GM18907 (cell line): ENCODE results near the gene GRAP2.
"Not testable (repeated sequence)": the region's sequence is repeated elsewhere in the genome, so short reads cannot be mapped to it uniquely, and the experiment has no call there.

Source experiments
- ATAC-seq: cut with Tn5 transposase; IDR thresholded peaks from one replicate; pipeline ENCODE4 v1.9.1; 2021; ENCODE audit warnings: mild to moderate bottlenecking, moderate library complexity; ENCODE audit not compliant: unreplicated experiment

The GRAP2 gene

GRCh38 chr22:39900306-39901227 is at the start of gene GRAP2:
Gene GRAP2 (plus strand): TSS chr22:39901084. CDS start chr22:39947107, 46,023 bp downstream.
- peak; percentile 62 for ATAC-seq

DNA sequence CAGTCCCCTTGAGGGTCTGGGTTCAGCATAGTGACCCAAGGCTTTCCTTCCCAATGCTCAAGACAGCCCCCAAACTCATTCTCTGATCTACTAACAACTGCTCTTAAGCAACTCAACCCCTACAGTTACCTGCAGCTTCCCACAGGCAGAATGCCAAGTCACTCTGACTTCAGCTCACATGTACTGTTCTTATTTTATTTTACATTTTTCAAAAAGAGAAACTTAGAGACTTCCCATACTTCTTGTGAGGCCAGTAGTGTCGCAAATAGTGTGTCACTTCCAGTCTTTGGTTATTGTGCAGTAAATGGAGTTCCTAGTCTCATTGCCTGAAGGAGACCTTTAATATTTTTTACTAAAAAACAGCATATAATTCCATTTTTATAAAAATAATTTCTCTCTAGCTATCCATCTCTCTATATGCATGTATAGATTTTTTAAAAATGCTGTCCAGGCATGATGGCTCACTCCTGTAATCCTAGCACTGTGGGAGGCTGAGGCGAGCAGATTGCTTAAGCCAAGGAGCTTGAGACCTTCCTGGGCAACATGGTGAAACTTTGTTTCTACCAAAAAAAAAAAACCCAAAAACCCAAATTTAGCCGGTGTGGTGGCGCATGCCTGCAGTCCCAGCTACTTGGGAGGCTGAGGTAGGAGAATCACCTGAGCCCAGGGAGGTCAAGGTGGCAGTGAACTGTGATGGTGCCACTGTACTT is 49.1 kb upstream of the GRAP2 start:
- no peak for ATAC-seq

DNA sequence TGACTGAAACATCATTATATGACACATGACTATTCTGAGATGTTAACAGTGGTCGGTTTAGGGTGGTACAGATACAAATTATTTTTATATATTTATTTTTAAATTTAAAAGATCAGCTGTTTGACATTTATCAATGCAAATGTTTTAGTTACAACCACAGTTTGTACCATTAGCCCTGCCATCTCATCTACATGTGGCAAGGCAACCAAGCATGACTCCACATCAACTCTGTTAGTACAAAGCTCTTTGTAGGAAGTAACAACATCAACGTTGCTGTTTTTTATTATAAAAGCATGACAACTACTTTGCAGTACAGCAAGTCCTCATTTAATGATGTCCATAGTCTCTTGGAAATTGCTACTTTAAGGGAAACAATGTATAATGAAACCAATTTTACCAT is 48.1 kb upstream of the GRAP2 start:
- no peak for ATAC-seq

- no peak for ATAC-seq
Measured at GRCh38 chr22:39856588-39856987, 44.3 kb upstream of the GRAP2 start.

DNA sequence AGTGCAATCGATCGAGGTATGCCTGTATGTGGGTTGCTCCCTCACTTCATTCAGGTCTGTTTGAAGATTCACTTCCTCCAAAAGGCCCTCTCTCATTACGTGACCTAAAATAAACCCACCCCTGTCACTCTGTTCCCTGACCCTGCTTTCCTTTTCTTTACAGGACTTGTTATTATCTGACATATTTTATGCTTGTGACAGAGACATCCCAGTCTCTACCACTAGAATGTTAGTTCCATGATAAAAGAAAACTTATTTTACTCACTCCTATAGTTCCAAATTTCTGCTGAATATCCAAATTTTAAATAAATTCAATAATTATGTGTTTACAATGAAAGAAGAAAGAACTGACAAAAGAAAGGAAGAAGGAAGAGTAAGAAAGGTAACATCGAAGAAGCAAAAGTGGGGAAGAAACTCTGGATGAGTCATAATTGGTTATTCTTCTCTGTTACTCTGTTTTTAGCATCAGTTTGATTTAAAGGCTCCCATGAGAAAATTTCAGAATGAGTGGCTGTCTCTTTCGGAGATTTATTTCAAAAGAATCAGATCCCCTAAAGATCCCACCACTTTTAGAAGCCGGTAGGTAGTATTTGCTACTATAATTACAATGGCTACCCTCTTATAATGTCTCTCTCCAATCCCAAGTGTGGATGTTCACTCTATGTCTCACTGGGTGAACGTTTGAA is 40.8 kb upstream of the GRAP2 start:
- no peak for ATAC-seq

DNA sequence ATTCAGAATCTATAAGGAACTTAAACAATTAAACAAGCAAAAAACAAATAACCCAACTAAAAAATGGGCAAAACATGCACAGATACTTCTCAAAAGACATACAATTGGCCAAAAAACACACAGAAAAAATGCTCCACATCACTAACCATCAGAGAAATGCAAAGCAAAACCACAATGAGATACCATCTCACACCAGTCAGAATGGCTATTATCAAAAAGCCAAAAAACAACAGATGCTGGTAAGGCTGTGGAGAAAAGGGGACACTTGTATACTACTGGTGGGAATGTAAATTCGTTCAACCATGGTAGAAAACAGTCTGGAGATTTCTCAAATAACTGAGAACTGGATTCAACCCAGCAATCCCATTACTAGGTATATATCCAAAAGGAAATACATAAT is 32.1 kb upstream of the GRAP2 start:
- no peak for ATAC-seq

DNA sequence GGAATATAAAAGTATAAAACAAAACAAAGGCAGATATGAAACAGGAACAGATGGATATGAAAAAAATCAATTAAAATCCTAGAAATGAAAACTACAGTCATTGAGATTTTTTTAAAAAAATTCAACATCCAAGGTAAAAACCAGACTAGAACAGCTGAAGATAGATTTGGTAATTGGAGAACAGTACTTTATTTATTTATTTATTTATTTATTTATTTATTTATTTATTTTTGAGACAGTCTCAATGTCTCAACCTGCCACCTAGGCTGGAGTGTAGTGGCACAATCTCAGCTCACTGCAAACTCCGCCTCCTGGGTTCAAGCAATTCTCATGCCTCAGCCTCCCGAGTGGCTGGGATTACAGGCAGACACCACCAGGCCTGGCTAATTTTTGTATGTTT is 31.1 kb upstream of the GRAP2 start:
- ATAC-seq, result not testable (repeated sequence)

- ATAC-seq, result no peak
Measured at GRCh38 chr22:39871008-39871798, 29.7 kb upstream of the GRAP2 start.

DNA sequence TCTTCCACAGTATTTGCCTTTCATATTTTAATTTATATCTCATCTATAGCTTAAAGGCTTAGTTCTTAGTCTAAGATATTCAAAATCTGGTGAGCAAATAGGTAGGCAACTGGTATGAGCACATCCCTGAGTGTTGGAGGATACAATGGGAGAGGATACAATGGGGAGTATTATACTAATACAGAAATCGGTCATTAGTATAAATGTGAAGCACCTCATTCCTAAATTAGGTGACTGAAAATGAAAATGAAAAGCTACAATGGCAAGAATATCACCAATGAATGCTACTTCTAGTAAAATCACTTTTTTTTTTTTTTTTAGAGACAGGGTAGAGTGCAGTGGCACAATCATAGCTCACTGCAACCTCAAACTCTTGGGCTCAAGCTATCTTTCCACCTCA is 28.3 kb upstream of the GRAP2 start:
- no peak for ATAC-seq

DNA sequence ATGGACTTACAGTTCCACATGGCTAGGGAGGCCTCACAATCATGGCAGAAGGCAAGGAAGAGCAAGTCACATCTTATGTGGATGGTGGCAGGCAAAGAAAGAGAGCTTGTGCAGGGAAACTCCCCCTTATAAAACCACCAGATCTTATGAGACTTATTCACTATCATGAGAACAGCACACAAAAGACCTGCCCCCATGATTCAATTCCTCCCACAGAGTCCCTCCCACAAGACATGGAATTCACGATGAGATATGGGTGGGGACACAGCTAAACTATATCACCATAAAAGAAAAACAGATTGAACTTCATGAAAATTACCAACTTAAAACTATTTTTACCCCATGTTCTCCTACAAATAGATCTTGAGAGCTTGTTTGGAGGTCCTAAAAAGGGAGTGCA is 26.9 kb upstream of the GRAP2 start:
- no peak for ATAC-seq

DNA sequence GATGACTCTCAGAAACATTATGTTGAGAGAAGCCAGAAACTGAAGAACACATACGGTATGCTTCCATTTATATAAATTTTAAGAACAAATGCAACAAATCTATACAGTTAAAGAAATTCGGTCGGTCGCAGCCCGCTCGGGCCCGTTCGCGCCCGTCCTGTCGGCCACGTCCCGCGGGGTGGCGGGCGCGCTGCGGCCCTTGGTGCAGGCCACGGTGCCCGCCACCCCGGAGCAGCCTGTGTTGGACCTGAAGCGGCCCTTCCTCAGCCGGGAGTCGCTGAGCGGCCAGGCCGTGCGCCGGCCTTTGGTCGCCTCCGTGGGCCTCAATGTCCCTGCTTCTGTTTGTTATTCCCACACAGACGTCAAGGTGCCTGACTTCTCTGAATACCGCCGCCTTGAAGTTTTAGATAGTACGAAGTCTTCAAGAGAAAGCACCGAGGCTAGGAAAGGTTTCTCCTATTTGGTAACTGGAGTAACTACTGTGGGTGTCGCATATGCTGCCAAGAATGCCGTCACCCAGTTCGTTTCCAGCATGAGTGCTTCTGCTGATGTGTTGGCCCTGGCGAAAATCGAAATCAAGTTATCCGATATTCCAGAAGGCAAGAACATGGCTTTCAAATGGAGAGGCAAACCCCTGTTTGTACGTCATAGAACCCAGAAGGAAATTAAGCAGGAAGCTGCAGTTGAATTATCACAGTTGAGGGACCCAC is 25.6 kb upstream of the GRAP2 start:
- not testable (repeated sequence) for ATAC-seq

GRCh38 chr22:39877079-39877845 is 23.6 kb upstream of the GRAP2 start:
- no peak for ATAC-seq

DNA sequence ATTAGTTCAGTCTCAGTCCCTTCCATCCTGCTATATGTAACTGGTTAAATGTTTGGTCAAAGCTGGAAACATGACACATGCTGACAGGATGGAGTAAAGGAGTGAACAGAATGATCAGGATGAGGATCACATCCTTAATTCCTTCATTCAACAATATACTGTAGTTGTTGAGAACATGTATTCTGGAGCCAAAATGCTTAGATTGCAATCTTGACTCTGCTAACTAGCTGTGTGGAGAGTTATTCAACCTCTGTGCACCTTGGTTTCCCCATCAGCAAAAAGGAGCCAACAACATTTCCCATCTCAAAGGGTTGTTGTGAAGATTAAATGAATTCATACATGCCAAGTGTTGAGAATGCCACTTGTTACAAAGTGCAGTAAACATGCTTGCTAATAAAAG is 20.2 kb upstream of the GRAP2 start:
- no peak for ATAC-seq

- no peak for ATAC-seq
Measured at GRCh38 chr22:39883057-39883456, 17.8 kb upstream of the GRAP2 start.

DNA sequence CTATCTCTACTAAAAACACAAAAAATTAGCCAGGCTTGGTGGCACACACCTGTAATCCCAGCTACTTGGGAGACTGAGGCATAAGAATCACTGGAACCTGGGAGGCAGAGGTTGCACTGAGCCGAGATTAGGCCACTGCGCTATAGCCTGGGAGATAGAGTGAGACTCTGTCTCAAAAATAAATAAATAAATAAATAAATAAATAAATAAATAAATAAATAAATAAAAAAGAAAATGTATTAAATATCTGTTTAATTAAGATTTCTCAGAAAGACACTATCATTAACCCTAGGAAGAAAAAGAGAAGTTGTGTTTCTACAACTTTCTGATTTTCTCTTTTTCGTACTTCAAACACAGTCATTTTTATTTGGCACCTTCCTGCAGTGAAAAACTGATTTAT is 11.0 kb upstream of the GRAP2 start:
- ATAC-seq, result not testable (repeated sequence)

- ATAC-seq, result no peak
Measured at GRCh38 chr22:39893526-39893925, 7.4 kb upstream of the GRAP2 start, which contains the start of gene ENTHD1. Gene ENTHD1 (minus strand): TSS chr22:39893760. CDS start chr22:39887748, 6,012 bp downstream.

GRCh38 chr22:39894554-39895092 is 6.3 kb upstream of the GRAP2 start:
- no peak for ATAC-seq

DNA sequence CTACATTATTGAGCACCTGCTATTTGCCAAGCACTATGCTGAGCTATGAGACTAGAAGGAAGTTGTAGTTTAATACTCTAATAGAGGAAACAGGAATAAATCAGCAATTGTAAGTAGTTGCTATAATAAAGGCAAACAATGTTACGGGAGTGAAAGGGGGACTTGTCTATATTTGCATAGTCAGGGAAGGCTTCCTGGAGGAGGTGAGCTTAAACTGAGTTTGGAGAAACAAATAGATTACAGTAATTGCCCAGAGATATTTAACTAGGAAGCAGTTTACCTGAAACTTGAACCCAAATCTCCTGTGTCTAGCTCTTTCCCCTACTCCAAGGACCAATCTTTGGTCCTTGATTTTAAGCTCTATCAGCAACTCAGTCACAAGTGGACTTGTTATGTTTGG is 5.2 kb upstream of the GRAP2 start:
- no peak for ATAC-seq
